B cell (primary cell): ENCODE data around the gene ENOPH1. TPM values are rescaled to one million over a fixed set of nuclear protein-coding genes. Genes with fewer than 3 reads are reported as not detected.

ENCODE experiments used
- ATAC-seq: fragments of 200-7000 bp; cut with Tn5 transposase; one replicate; pipeline ENCODE4 v1.10.0; 2021; ENCODE audit warnings: low read depth, mild to moderate bottlenecking, moderate number of reproducible peaks, moderate library complexity
- CTCF ChIA-PET: fragments of 350-600 bp; sonication (Branson Sonifier 250); formaldehyde crosslinking; loops from one replicate; lab custom pipeline; 2021; ENCODE audit warnings: antibody characterized with exemption, inconsistent platforms; lab: Charles Lee
- POLR2A ChIA-PET: fragments of 350-600 bp; sonication (Branson Sonifier 250); formaldehyde crosslinking; loops from one replicate; lab custom pipeline; 2021; ENCODE audit warnings: antibody characterized with exemption; lab: Charles Lee
- DNase-seq: peaks from one replicate; pipeline ENCODE4 v3.0.0; 2013
- H2AFZ ChIP-seq: 2 replicates; pipeline ENCODE4 v1.6.1; 2012; ENCODE audit warnings: mild to moderate bottlenecking, low read depth, low read length; ENCODE audit not compliant: insufficient read depth, poor library complexity, severe bottlenecking
- H3K27ac ChIP-seq, 2 donors: 1 replicate in 1 of 2; 2 replicates in 1 of 2; pipeline ENCODE4 v1.5.1; 2012 to 2013; ENCODE audit warnings: low read length in 2 of 2, mild to moderate bottlenecking in 2 of 2, moderate library complexity in 1 of 2
- H3K27me3 ChIP-seq, 4 experiments: fragments of 200-600 bp in 1 of 4; sonication (generic) in 1 of 4; replicated peaks in 1 of 4; 1 replicate in 2 of 4; 2 replicates in 2 of 4; pipeline versions ENCODE4 v1.6.1 to v1.7.0; 2013 to 2016; ENCODE audit warnings: low read length in 3 of 4, mild to moderate bottlenecking in 2 of 4, mixed read lengths in 1 of 4, moderate library complexity in 1 of 4; ENCODE audit not compliant: insufficient read depth in 4 of 4, control insufficient read depth in 3 of 4; ENCODE audit errors: control extremely low read depth in 1 of 4
- H3K36me3 ChIP-seq, 2 experiments: replicated peaks in 1 of 2; 1 replicate in 1 of 2; 2 replicates in 1 of 2; pipeline versions ENCODE4 v1.6.1 to v1.7.1; 2013; ENCODE audit warnings: low read length in 1 of 2; ENCODE audit not compliant: insufficient read depth in 2 of 2, control insufficient read depth in 1 of 2; ENCODE audit errors: control extremely low read depth in 1 of 2, extremely low read depth in 1 of 2
- H3K4me1 ChIP-seq, 2 donors: fragments of 200-600 bp in 1 of 2; sonication (generic) in 1 of 2; 1 replicate in 1 of 2; 2 replicates in 1 of 2; pipeline versions ENCODE4 v1.5.1 to v1.6.1; 2013 to 2017; ENCODE audit warnings: low read length in 2 of 2; ENCODE audit not compliant: control insufficient read depth in 2 of 2, insufficient read depth in 2 of 2
- H3K4me2 ChIP-seq: replicated peaks from 2 replicates; pipeline ENCODE3; 2012; ENCODE audit warnings: mild to moderate bottlenecking, low read depth, low read length; ENCODE audit not compliant: poor library complexity, severe bottlenecking
- H3K4me3 ChIP-seq, 5 experiments: fragments of 200-600 bp in 1 of 5; sonication (generic) in 1 of 5; 1 replicate in 3 of 5; 2 replicates in 2 of 5; pipeline versions ENCODE4 v1.5.1 to v1.7.0; 2011 to 2016; ENCODE audit warnings: low read length in 4 of 5, mild to moderate bottlenecking in 4 of 5, low read depth in 2 of 5, control low read depth in 1 of 5, moderate library complexity in 1 of 5; ENCODE audit not compliant: insufficient read depth in 1 of 5; ENCODE audit errors: control extremely low read depth in 1 of 5, extremely low read depth in 1 of 5
- H3K79me2 ChIP-seq: fragments of 200-600 bp; sonication (generic); one replicate; pipeline ENCODE4 v1.6.0; 2016; ENCODE audit warnings: low read length; ENCODE audit not compliant: control insufficient read depth, insufficient read depth
- H3K9ac ChIP-seq: fragments of 200-600 bp; sonication (generic); 2 replicates; pipeline ENCODE4 v1.6.1; 2017; ENCODE audit warnings: mild to moderate bottlenecking, low read length, moderate library complexity
- H3K9me3 ChIP-seq, 3 donors: one replicate each; pipeline versions ENCODE4 v1.6.1 to v1.7.1; 2013; ENCODE audit warnings: low read length in 2 of 3; ENCODE audit not compliant: control insufficient read depth in 2 of 3, insufficient read depth in 1 of 3; ENCODE audit errors: control extremely low read depth in 1 of 3
- H4K20me1 ChIP-seq: 2 replicates; pipeline ENCODE4 v1.6.0; 2012; ENCODE audit warnings: mild to moderate bottlenecking, low read length; ENCODE audit not compliant: insufficient read depth, control insufficient read depth, poor library complexity, severe bottlenecking
- H3K27ac Mint-ChIP-seq: one replicate; pipeline ENCODE4 v1.8.0; 2021; ENCODE audit warnings: mixed read lengths
- H3K27me3 Mint-ChIP-seq: one replicate; pipeline ENCODE4 v1.8.0; 2021; ENCODE audit warnings: mixed read lengths
- H3K4me1 Mint-ChIP-seq: one replicate; pipeline ENCODE4 v1.8.0; 2021; ENCODE audit warnings: mixed read lengths
- H3K4me3 Mint-ChIP-seq: one replicate; pipeline ENCODE4 v1.8.0; 2021; ENCODE audit warnings: mixed read lengths
- H3K9me3 Mint-ChIP-seq: one replicate; pipeline ENCODE4 v1.8.0; 2022; ENCODE audit warnings: mixed read lengths; ENCODE audit not compliant: insufficient read depth
- EZH2 ChIP-seq: IDR thresholded peaks from 2 replicates; pipeline ENCODE4 v1.6.1; 2012; ENCODE audit warnings: borderline replicate concordance, low read depth, mild to moderate bottlenecking, moderate library complexity, low read length; ENCODE audit not compliant: insufficient read depth, poor library complexity, severe bottlenecking
- WGBS: methylation state at CpG from one replicate; pipeline ENCODE4 v1.1.5; 2013; ENCODE audit warnings: missing lambda C conversion rate; ENCODE audit not compliant: insufficient coverage; 5-methylcytosine and 5-hydroxymethylcytosine counted together
- intact Hi-C: fragments of 100-400 bp; cut with micrococcal nuclease; formaldehyde crosslinking; loops from one replicate; pipeline ENCODE4 v1.10.0; 2022
- polyA plus RNA-seq: library from polyadenylated mRNA; depleted of rRNA; stranded (reverse); fragments of >200 nt; gene quantifications from 2 replicates; pipeline ENCODE4 v1.2.3, GENCODE V29; 2012
- total RNA-seq, 2 donors: library from RNA; stranded (reverse); fragments of 120-200 nt in 1 of 2; gene quantifications; 1 replicate in 1 of 2; 2 replicates in 1 of 2; pipeline versions ENCODE4 v1.2.3 to v1.2.4, GENCODE V29; 2013 to 2022
- TF ChIP-seq, protein P1 (sequence below): fragments of 200-600 bp; IDR thresholded peaks from one replicate; pipeline ENCODE4 v1.8.0; 2022; ENCODE audit warnings: antibody characterized with exemption, mild to moderate bottlenecking

Gene ENOPH1
- total and polyA plus RNA-seq, 2 donors (not counting 1 experiment from before 2014, with no cell fraction given) = 10.9 to 20.2 TPM

DNA sequence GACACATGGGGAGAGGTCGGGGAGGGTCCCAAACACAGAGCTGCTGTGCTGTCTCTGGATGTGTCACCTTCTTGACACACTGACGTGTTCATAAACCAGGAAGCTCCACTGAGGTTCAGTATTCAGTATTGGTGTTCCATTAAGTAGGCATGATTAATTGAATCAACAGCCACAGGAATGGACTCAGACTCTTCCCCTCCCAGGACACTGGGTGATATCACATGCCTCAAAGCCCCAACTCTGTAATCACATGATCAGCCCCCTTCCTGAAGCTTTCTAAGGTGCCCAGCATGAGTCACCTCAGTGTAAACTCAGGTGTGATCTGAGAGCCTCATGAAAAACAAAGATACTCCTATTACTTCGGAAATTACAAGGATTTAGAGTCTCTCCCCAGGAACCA, 35.5 kb upstream of the ENOPH1 start:
- CTCF ChIA-PET = interaction anchor here (0.6 kb wide), 1 partner anchor 35 kb away, joined by 3 read pairs; no protein-coding TSS in a partner anchor
- no peak overlapping the region for H2AFZ ChIP-seq
- intact Hi-C loops = no loop called here
- POLR2A ChIA-PET = no interaction called here
- H3K4me1 ChIP-seq = peaks cover 0 to 8% of the 10 kb centered on the region in 2 donors
- peaks cover 5% of the 10 kb centered on the region for H3K4me1 Mint-ChIP-seq
- no peak overlapping the region for H3K27ac Mint-ChIP-seq
- H3K79me2 ChIP-seq = no peaks in the 10 kb centered on the region
- TF ChIP-seq EZH2 = no peak
- TF ChIP-seq, protein P1, sequence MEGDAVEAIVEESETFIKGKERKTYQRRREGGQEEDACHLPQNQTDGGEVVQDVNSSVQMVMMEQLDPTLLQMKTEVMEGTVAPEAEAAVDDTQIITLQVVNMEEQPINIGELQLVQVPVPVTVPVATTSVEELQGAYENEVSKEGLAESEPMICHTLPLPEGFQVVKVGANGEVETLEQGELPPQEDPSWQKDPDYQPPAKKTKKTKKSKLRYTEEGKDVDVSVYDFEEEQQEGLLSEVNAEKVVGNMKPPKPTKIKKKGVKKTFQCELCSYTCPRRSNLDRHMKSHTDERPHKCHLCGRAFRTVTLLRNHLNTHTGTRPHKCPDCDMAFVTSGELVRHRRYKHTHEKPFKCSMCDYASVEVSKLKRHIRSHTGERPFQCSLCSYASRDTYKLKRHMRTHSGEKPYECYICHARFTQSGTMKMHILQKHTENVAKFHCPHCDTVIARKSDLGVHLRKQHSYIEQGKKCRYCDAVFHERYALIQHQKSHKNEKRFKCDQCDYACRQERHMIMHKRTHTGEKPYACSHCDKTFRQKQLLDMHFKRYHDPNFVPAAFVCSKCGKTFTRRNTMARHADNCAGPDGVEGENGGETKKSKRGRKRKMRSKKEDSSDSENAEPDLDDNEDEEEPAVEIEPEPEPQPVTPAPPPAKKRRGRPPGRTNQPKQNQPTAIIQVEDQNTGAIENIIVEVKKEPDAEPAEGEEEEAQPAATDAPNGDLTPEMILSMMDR = no peak
- H3K4me3 ChIP-seq = no peak overlapping the region
- no peak overlapping the region for H3K4me2 ChIP-seq
- no peak overlapping the region for H3K9ac ChIP-seq
- no peaks in the 10 kb centered on the region for H4K20me1 ChIP-seq
- H3K27me3 ChIP-seq = peaks cover 0 to 2% (median 0%) of the 10 kb centered on the region in 4 experiments
- DNase-seq = no peak
- H3K27me3 Mint-ChIP-seq = no peaks in the 10 kb centered on the region
- ATAC-seq = no peak
- H3K9me3 ChIP-seq = no peaks in the 10 kb centered on the region
- no peaks in the 10 kb centered on the region for H3K36me3 ChIP-seq
- H3K27ac ChIP-seq = no peak overlapping the region
- 71% methylated on average over 1 of the region's 3 CpGs for WGBS
- H3K4me3 Mint-ChIP-seq = no peak overlapping the region
- H3K9me3 Mint-ChIP-seq = no peaks in the 10 kb centered on the region

DNA sequence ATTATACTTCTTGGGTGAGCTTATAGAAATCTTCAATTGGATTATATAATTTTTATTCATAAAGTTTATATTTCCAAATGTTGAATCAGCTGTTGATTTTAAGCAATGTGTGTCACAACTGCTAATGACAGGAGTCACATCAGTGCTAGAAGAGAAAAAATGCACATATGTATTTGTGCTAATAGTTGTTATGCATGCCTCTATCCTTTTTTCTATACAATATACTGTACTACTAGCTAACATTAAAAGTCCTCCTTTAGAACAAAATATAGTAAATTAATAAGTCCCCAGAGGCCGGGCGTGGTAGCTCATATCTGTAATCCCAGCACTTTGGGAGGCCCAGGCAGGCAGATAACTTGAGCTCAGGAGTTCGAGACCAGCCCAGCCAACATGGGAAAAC, 32.9 kb upstream of the ENOPH1 start:
- no peaks in the 10 kb centered on the region for H3K9me3 ChIP-seq
- POLR2A ChIA-PET = interaction anchor here (0.7 kb wide), 1 partner anchor 12 kb away, joined by 5 read pairs; no protein-coding TSS in a partner anchor
- CTCF ChIA-PET = interaction anchor here (0.6 to 0.8 kb wide), 4 partner anchors 8 to 344 kb away, joined by 3 to 4 read pairs (median 3); no protein-coding TSS in a partner anchor
- H3K4me1 ChIP-seq = peaks cover 0 to 8% of the 10 kb centered on the region in 2 donors
- no peaks in the 10 kb centered on the region for H3K79me2 ChIP-seq
- Mint-ChIP-seq H3K27ac (no peak overlapping the region), H3K4me1 (peaks cover 5% of the 10 kb centered on the region), H3K4me3 (no peak overlapping the region), H3K9me3 (no peaks in the 10 kb centered on the region), H3K27me3 (no peaks in the 10 kb centered on the region)
- H3K27ac ChIP-seq = no peak overlapping the region
- no peak overlapping the region for H3K4me3 ChIP-seq
- no peaks in the 10 kb centered on the region for H3K36me3 ChIP-seq
- H3K27me3 ChIP-seq = peaks cover 0 to 2% (median 0%) of the 10 kb centered on the region in 4 experiments
- WGBS = 100% methylated on average over 1 of the region's 3 CpGs
- no peaks in the 10 kb centered on the region for H4K20me1 ChIP-seq
- no peak overlapping the region for H3K4me2 ChIP-seq
- H3K9ac ChIP-seq = no peak overlapping the region
- TF ChIP-seq EZH2 = no peak
- TF ChIP-seq, protein P1 = no peak
- intact Hi-C loops = no loop called here
- no peak for DNase-seq
- no peak overlapping the region for H2AFZ ChIP-seq
- ATAC-seq = no peak
